A673 (cell line): Measurements from ENCODE around the gene CRLF3. TPM values are rescaled to one million over a fixed set of nuclear protein-coding genes. Genes with fewer than 3 reads are reported as not detected.

Experiments
- BruUV-seq: library from RNA; stranded (reverse); fragments of 400-500 nt; replicated peaks from 2 replicates; lab custom pipeline; 2021; lab: Mats Ljungman, UMichigan
- CTCF ChIA-PET: fragments of 300-600 bp; sonication (Branson Sonifier 250); formaldehyde crosslinking; loops from one replicate; lab custom pipeline; 2022; ENCODE audit warnings: antibody characterized with exemption; lab: Charles Lee
- POLR2A ChIA-PET: fragments of 300-600 bp; sonication (Branson Sonifier 250); formaldehyde crosslinking; loops from one replicate; lab custom pipeline; 2022; ENCODE audit warnings: antibody characterized with exemption; ENCODE audit not compliant: low non-redundant PET; lab: Charles Lee
- DNase-seq: peaks from one replicate; pipeline ENCODE4 v3.0.0-alpha.2; 2015; ENCODE audit warnings: low spot score
- H3K27ac ChIP-seq: fragments of 200-600 bp; sonication (generic); 2 replicates; pipeline ENCODE4 v1.5.1; 2016; ENCODE audit warnings: mixed run types, low read depth, mild to moderate bottlenecking, mixed read lengths, antibody characterized with exemption, low read length; ENCODE audit not compliant: poor library complexity, severe bottlenecking
- H3K27me3 ChIP-seq: fragments of 200-600 bp; sonication (generic); replicated peaks from 2 replicates; pipeline ENCODE4 v1.6.1; 2017; ENCODE audit warnings: mixed run types, low read depth, mild to moderate bottlenecking, mixed read lengths, antibody characterized with exemption, low read length; ENCODE audit not compliant: insufficient read depth, poor library complexity
- H3K36me3 ChIP-seq: fragments of 200-600 bp; sonication (generic); 2 replicates; pipeline ENCODE4 v1.6.1; 2016; ENCODE audit warnings: mixed run types, mild to moderate bottlenecking, mixed read lengths, antibody characterized with exemption, low read length; ENCODE audit not compliant: insufficient read depth, poor library complexity, severe bottlenecking
- H3K4me1 ChIP-seq: fragments of 200-600 bp; sonication (generic); 2 replicates; pipeline ENCODE4 v1.6.1; 2017; ENCODE audit warnings: mixed run types, mild to moderate bottlenecking, mixed read lengths, antibody characterized with exemption, low read length; ENCODE audit not compliant: insufficient read depth, poor library complexity, severe bottlenecking
- H3K4me3 ChIP-seq: fragments of 200-600 bp; sonication (generic); 2 replicates; pipeline ENCODE4 v1.5.1; 2016; ENCODE audit warnings: low read depth, mixed run types, mild to moderate bottlenecking, mixed read lengths, low read length; ENCODE audit not compliant: poor library complexity, severe bottlenecking
- H3K9me3 ChIP-seq: fragments of 200-600 bp; sonication (generic); 2 replicates; pipeline ENCODE4 v1.6.1; 2016; ENCODE audit warnings: mixed run types, low read depth, mild to moderate bottlenecking, mixed read lengths, antibody characterized with exemption, low read length; ENCODE audit not compliant: poor library complexity, severe bottlenecking
- CTCF ChIP-seq: fragments of 300-800, 200-600 bp; sonication (generic); conservative IDR thresholded peaks from 2 replicates; pipeline ENCODE4 v1.5.1; 2017; ENCODE audit warnings: low read depth, mild to moderate bottlenecking, antibody characterized with exemption, low read length, moderate library complexity, mixed read lengths
- EZH2 ChIP-seq: fragments of 200-600 bp; sonication (generic); IDR thresholded peaks from 2 replicates; pipeline ENCODE4 v1.6.1; 2017; ENCODE audit warnings: borderline replicate concordance, low read depth, mild to moderate bottlenecking, mixed read lengths, antibody characterized with exemption, low read length; ENCODE audit not compliant: poor library complexity, severe bottlenecking
- intact Hi-C: fragments of 100-400 bp; cut with micrococcal nuclease; formaldehyde crosslinking; loops from one replicate; pipeline ENCODE4 v1.10.0; 2022; ENCODE audit not compliant: unreplicated experiment
- total RNA-seq: library from RNA; stranded (reverse); gene quantifications from 2 replicates; pipeline ENCODE4 v1.2.3, GENCODE V29; 2021

Gene CRLF3
- total RNA-seq, 1 experiment from 2014 or later: 14.9 TPM

DNA sequence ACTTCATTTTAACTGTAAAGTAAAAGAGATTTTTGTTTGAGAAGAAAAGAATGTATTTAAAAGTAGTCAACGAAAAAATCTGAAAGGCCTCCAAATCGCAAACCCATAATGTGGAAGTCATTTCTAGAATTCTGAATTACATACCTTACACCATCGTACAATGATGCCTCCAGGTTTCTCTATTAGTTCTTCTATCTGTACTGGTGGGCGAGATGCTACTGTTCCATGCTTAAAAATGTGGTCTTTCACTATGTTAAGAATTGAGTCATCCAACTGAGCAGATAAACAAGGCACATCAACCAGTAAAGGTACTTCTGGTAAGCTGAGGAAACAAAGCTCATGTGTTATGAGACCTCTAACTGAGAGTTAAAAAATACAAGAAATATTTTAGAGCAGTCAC is 28.5 kb downstream of the CRLF3 start:
- no TSS peak for BruUV-seq
- POLR2A ChIA-PET: no interaction called here

DNA sequence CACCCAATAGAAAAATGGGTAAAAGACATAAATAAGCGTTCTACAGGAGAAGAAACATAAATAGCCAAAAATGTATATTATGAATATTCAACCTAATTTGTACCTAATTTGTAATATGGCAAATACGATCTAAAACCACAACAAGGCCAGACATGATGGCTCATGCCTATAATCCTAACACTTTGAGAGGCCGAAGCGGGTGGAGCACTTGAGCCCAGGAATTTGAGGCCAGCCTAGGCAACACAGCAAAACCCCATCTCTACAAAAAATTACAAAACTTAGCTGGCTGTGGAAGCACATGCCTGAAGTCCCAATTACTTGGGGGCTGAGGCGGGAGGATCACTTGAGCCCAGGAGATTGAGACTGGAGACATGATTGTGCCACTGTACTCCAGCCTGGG is 30.1 kb downstream of the CRLF3 start:
- intact Hi-C loops: no loop called here
- BruUV-seq: no TSS peak
- DNase-seq: no peak
- Histone ChIP-seq H3K4me3 (no peak overlapping the region), H3K9me3 (no peaks in the 10 kb centered on the region), H3K4me1 (no peaks in the 10 kb centered on the region), H3K36me3 (peaks cover 29% of the 10 kb centered on the region), H3K27me3 (no peaks in the 10 kb centered on the region), H3K27ac (no peak overlapping the region)
- ChIA-PET CTCF (no interaction called here), POLR2A (no interaction called here)
- TF ChIP-seq CTCF: no peak
- no peak for TF ChIP-seq EZH2

More for the DNA sequence above, 28.5 kb downstream of the CRLF3 start:
- Histone ChIP-seq H3K9me3 (no peaks in the 10 kb centered on the region), H3K4me3 (no peak overlapping the region), H3K36me3 (peaks cover 29% of the 10 kb centered on the region), H3K27me3 (no peaks in the 10 kb centered on the region), H3K27ac (no peak overlapping the region), H3K4me1 (no peaks in the 10 kb centered on the region)
- no peak for DNase-seq
- intact Hi-C loops: no loop called here
- CTCF ChIA-PET: no interaction called here
- no peak for TF ChIP-seq EZH2
- TF ChIP-seq CTCF: no peak

- intact Hi-C loops: no loop called here
- BruUV-seq: no TSS peak
- no peaks in the 10 kb centered on the region for H3K27me3 ChIP-seq
- no peak overlapping the region for H3K27ac ChIP-seq
- H3K36me3 ChIP-seq: peaks cover 29% of the 10 kb centered on the region
- H3K4me3 ChIP-seq: no peak overlapping the region
- H3K4me1 ChIP-seq: no peaks in the 10 kb centered on the region
- ChIA-PET POLR2A (no interaction called here), CTCF (no interaction called here)
- no peaks in the 10 kb centered on the region for H3K9me3 ChIP-seq
- TF ChIP-seq CTCF: no peak
- TF ChIP-seq EZH2: no peak
- DNase-seq: no peak
Measured at GRCh38 chr17:30793282-30793977, 31.1 kb downstream of the CRLF3 start.
